22Rv1 (cell line): Measurements from ENCODE around the gene SPOCK1.

Experiments used
- H3K27ac ChIP-seq: fragments of 450-650 bp; 2 replicates; pipeline ENCODE4 v1.5.1; 2017
- CTCF ChIP-seq: fragments of 450-650 bp; IDR thresholded peaks from 2 replicates; pipeline ENCODE4 v1.5.1; 2017; ENCODE audit warnings: mild to moderate bottlenecking
- ZFX ChIP-seq: fragments of 450-650 bp; IDR thresholded peaks from 2 replicates; pipeline ENCODE4 v1.6.1; 2017; ENCODE audit warnings: antibody characterized with exemption, borderline replicate concordance

SPOCK1 gene

DNA sequence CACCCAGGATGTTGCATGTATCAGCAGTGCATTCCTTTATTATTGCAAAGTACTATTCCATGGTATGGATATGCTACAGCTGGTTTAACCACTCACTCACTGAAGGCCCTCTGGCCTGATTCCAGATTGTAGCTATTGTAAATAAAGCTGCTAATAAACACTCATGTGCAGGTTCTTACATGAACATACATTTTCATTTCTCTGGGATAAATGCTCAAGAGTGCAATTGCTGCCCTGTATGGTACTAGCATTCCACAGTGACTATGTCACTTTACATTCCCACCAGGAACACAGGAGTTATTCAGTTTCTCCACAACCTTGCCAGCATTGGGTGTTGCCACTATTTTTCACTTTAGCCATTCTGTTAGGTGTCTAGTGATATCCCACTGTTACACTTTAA is 267.6 kb downstream of the SPOCK1 start:
- no peak overlapping the region for H3K27ac ChIP-seq
- TF ChIP-seq CTCF, result no peak
- TF ChIP-seq ZFX, result no peak

DNA sequence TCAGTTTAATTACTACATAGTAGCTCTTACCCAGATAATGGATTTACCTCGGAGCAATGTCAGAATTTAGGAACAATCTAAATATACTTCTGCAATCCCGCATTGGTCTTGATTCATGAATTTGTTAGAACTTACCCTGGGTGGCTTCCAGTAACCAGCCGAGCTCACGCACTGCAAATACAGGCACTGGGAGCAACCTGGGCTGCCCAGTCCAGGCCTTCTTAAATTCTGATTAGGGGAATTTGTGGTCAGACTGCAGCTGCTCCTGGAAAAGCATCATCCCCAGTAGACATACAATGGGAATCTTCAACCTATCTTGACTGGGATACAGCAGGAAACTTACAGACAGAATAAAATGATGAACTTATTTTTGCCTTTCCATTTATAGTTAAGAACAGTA is 270.3 kb downstream of the SPOCK1 start:
- no peak overlapping the region for H3K27ac ChIP-seq
- TF ChIP-seq ZFX (no peak), CTCF (no peak)

- TF ChIP-seq CTCF, result no peak
- no peak overlapping the region for H3K27ac ChIP-seq
These were observed 273.0 kb downstream of the SPOCK1 start for GRCh38 chr5:137226081-137226480.

DNA sequence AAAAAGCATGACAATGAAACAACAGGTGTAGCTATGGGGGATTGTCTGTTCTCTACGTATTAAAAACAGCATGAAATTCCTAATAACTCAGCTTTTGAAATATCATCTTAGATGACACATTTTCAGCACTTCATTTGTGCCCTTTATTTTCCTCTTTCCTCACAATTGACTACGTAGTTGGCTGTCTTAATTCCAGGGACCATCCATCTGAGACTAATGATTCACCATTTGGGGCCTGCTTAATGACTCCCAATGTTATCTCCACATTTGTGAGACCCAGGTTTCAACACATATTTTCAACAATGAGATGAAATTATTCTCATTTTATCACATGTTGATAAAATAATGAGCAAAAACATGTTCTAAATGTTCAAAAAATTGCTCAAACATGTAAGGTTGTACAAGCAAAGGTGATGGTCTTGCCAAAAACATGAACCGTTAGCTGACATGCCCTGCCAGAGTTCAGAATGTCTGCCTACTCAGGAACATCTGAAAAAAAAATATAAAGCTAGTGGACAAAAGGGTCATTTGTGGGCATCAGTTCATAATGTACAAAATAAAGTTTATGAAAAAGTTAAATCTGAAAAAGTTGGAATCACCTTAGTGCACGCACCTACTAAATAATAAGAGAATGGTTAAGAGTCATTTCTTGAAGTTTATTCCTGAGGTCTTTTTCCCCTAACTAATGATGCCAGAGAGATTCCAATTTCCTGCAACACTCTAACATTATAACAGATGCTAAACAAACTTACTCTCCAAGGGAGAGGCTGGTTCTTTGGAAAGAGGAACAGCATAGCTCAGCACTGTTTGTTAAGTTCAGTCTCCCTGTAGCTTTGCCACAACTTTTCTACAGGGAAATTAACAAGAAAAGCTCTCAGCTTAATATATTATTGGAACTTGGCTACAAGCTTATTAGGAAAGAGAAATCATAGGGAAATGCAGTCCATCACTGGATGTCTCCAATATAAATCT is 275.5 kb downstream of the SPOCK1 start:
- TF ChIP-seq CTCF, result no peak
- no peak for TF ChIP-seq ZFX
- no peak overlapping the region for H3K27ac ChIP-seq

GRCh38 chr5:137221943-137222342 is 277.2 kb downstream of the SPOCK1 start:
- H3K27ac ChIP-seq, result no peak overlapping the region
- TF ChIP-seq ZFX (no peak), CTCF (no peak)

GRCh38 chr5:137220523-137220927 is 278.6 kb downstream of the SPOCK1 start:
- TF ChIP-seq CTCF, result peak; percentile 82
- TF ChIP-seq ZFX, result no peak
- H3K27ac ChIP-seq, result no peak overlapping the region

- TF ChIP-seq ZFX, result no peak
- no peak for TF ChIP-seq CTCF
- peak overlapping the region; percentile 87 for H3K27ac ChIP-seq
These were observed 280.2 kb downstream of the SPOCK1 start for GRCh38 chr5:137218896-137219295.
